HEK293 (cell line): Measurements from ENCODE around the gene RBFOX1.

Experiments used
- CTCF ChIA-PET: fragments of 350-600 bp; formaldehyde crosslinking; extraction: SDS; loops from one replicate; lab custom pipeline; 2021; ENCODE audit warnings: antibody characterized with exemption; lab: Yijun Ruan, JAX
- POLR2A ChIA-PET: fragments of 300-600 bp; formaldehyde crosslinking; extraction: SDS; loops from one replicate; lab custom pipeline; 2020; ENCODE audit warnings: antibody characterized with exemption, inconsistent platforms; lab: Yijun Ruan, JAX
- H3K27ac ChIP-seq: fragments of 200-500 bp; sonication (Bioruptor generic); 2 replicates; pipeline ENCODE4 v1.5.1; 2014; ENCODE audit warnings: low read depth, low read length, control low read depth, inconsistent platforms; ENCODE audit errors: extremely low read depth
- H3K36me3 ChIP-seq, 2 experiments: fragments of 200-500 bp in 1 of 2; sonication (Bioruptor generic) in 1 of 2; 1 replicate in 1 of 2; 2 replicates in 1 of 2; pipeline ENCODE4 v1.5.1; 2014 to 2017; ENCODE audit warnings: inconsistent platforms in 2 of 2, low read length in 2 of 2; ENCODE audit not compliant: control insufficient read depth in 2 of 2, insufficient read depth in 1 of 2
- H3K4me1 ChIP-seq: fragments of 200-500 bp; sonication (Bioruptor generic); 2 replicates; pipeline ENCODE4 v1.5.1; 2014; ENCODE audit warnings: mild to moderate bottlenecking, low read length, inconsistent platforms; ENCODE audit not compliant: control insufficient read depth, insufficient read depth
- H3K4me3 ChIP-seq: 2 replicates; pipeline ENCODE4 v1.5.1; 2011; ENCODE audit warnings: low read depth, mild to moderate bottlenecking, control low read depth, low read length, moderate library complexity
- H3K9me3 ChIP-seq: fragments of 200-500 bp; sonication (Bioruptor generic); 2 replicates; pipeline ENCODE4 v1.5.1; 2014; ENCODE audit warnings: low read depth, low read length, inconsistent platforms; ENCODE audit not compliant: control insufficient read depth, insufficient read depth
- PRDM10 ChIP-seq: fragments of 450-650 bp; formaldehyde crosslinking; IDR thresholded peaks from 2 replicates; pipeline ENCODE4 v1.5.1; 2016; ENCODE audit warnings: missing biosample characterization, missing genetic modification characterization
- PRDM4 ChIP-seq: fragments of 450-650 bp; formaldehyde crosslinking; IDR thresholded peaks from 2 replicates; pipeline ENCODE4 v1.5.1; 2017; ENCODE audit warnings: missing biosample characterization, missing genetic modification characterization
- REPIN1 ChIP-seq: fragments of 450-650 bp; formaldehyde crosslinking; IDR thresholded peaks from 2 replicates; pipeline ENCODE4 v1.5.1; 2017; ENCODE audit warnings: missing biosample characterization, missing genetic modification characterization, low read depth
- YY2 ChIP-seq: fragments of 450-650 bp; formaldehyde crosslinking; IDR thresholded peaks from 2 replicates; pipeline ENCODE4 v1.5.1; 2016; ENCODE audit warnings: missing biosample characterization, missing genetic modification characterization
- ZBTB20 ChIP-seq: fragments of 450-650 bp; formaldehyde crosslinking; IDR thresholded peaks from 2 replicates; pipeline ENCODE4 v1.5.1; 2016; ENCODE audit warnings: missing biosample characterization, missing genetic modification characterization
- ZFHX2 ChIP-seq: fragments of 450-650 bp; formaldehyde crosslinking; conservative IDR thresholded peaks from 2 replicates; pipeline ENCODE4 v1.5.1; 2016; ENCODE audit warnings: missing biosample characterization, missing genetic modification characterization
- ZFP41 ChIP-seq: fragments of 450-650 bp; formaldehyde crosslinking; IDR thresholded peaks from 2 replicates; pipeline ENCODE4 v1.5.1; 2016; ENCODE audit warnings: missing biosample characterization, missing genetic modification characterization, borderline replicate concordance
- ZNF175 ChIP-seq: fragments of 450-650 bp; formaldehyde crosslinking; IDR thresholded peaks from 2 replicates; pipeline ENCODE4 v1.5.1; 2016; ENCODE audit warnings: missing biosample characterization, missing genetic modification characterization
- ZNF266 ChIP-seq: fragments of 450-650 bp; formaldehyde crosslinking; IDR thresholded peaks from 2 replicates; pipeline ENCODE4 v1.5.1; 2016; ENCODE audit warnings: missing biosample characterization, missing genetic modification characterization, low read depth
- ZNF350 ChIP-seq: fragments of 450-650 bp; formaldehyde crosslinking; IDR thresholded peaks from 2 replicates; pipeline ENCODE4 v1.5.0; 2017; ENCODE audit warnings: missing biosample characterization, mild to moderate bottlenecking, missing genetic modification characterization
- ZNF426 ChIP-seq: fragments of 450-650 bp; formaldehyde crosslinking; IDR thresholded peaks from 2 replicates; pipeline ENCODE4 v1.5.1; 2017; ENCODE audit warnings: missing biosample characterization, missing genetic modification characterization, mild to moderate bottlenecking, inconsistent platforms, moderate library complexity
- ZNF571 ChIP-seq: fragments of 450-650 bp; formaldehyde crosslinking; IDR thresholded peaks from 2 replicates; pipeline ENCODE4 v1.5.0; 2017; ENCODE audit warnings: missing biosample characterization, missing genetic modification characterization
- ZNF658 ChIP-seq: fragments of 450-650 bp; formaldehyde crosslinking; IDR thresholded peaks from 2 replicates; pipeline ENCODE4; 2016; ENCODE audit warnings: missing biosample characterization, missing genetic modification characterization
- ZNF664 ChIP-seq: fragments of 450-650 bp; formaldehyde crosslinking; IDR thresholded peaks from 2 replicates; pipeline ENCODE4 v1.5.1; 2016; ENCODE audit warnings: missing biosample characterization, missing genetic modification characterization
- TF ChIP-seq, protein P1 (sequence below): fragments of 450-650 bp; formaldehyde crosslinking; conservative IDR thresholded peaks from 2 replicates; pipeline ENCODE4 v1.5.1; 2016; ENCODE audit warnings: low read depth, missing biosample characterization, missing genetic modification characterization
- TF ChIP-seq, protein P2 (sequence below): fragments of 450-650 bp; formaldehyde crosslinking; IDR thresholded peaks from 2 replicates; pipeline ENCODE4 v1.5.1; 2016; ENCODE audit warnings: missing biosample characterization, missing genetic modification characterization
- TF ChIP-seq, protein P3 (sequence below): fragments of 450-650 bp; formaldehyde crosslinking; IDR thresholded peaks from 2 replicates; pipeline ENCODE4 v1.5.1; 2016; ENCODE audit warnings: missing biosample characterization, missing genetic modification characterization

The RBFOX1 gene

DNA sequence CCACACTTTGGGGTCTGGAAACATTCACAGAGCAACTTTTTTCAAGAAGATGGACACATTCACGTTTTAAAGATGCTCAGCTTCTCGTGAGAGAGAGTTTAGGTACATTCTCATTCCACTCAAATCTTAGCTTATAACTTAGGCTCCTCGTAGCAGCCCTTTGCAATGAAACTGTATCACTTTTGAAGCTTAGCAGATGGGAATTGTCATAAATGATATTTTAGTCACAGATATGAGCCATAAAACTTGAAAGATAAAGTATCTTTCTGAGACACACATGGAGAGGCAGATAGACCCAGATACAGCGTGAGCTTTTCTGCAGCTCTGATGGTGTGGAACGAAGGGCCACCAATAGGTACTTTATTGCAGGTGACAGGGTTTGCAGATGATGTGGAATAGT lies 41.1 kb downstream of the RBFOX1 start:
- ChIA-PET CTCF (no interaction called here), POLR2A (no interaction called here)
- Histone ChIP-seq H3K4me3 (no peak overlapping the region), H3K4me1 (no peaks in the 10 kb centered on the region), H3K27ac (no peak overlapping the region), H3K9me3 (no peaks in the 10 kb centered on the region), H3K36me3 (no peaks in the 10 kb centered on the region)
- TF ChIP-seq ZNF571 = no peak

DNA sequence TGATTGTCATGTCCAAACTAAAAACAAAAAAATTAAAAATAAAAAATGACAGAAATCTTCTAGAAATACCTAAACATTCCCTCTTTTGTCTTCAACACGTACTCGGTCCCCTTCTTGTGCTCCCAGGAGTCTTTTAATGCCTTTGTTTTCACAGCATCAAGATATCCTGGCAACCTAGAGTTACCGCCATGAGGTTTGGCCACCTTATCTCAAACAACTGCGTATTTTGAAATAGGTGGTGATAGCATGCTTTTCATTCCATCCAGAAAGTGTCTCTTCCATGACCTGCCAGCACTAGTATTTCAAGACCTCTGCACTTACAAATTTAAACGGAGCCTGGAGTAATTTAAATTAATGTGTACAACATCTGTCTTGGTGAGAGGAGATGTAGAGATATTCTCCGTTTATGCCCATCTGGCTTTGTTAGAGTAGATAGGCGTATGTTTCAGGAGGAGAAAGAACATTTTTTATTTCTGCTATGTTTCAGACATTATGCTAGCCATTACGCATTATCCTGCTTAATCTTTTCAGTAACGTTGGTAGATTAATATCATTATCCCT lies 42.0 kb downstream of the RBFOX1 start:
- TF ChIP-seq, protein P1, sequence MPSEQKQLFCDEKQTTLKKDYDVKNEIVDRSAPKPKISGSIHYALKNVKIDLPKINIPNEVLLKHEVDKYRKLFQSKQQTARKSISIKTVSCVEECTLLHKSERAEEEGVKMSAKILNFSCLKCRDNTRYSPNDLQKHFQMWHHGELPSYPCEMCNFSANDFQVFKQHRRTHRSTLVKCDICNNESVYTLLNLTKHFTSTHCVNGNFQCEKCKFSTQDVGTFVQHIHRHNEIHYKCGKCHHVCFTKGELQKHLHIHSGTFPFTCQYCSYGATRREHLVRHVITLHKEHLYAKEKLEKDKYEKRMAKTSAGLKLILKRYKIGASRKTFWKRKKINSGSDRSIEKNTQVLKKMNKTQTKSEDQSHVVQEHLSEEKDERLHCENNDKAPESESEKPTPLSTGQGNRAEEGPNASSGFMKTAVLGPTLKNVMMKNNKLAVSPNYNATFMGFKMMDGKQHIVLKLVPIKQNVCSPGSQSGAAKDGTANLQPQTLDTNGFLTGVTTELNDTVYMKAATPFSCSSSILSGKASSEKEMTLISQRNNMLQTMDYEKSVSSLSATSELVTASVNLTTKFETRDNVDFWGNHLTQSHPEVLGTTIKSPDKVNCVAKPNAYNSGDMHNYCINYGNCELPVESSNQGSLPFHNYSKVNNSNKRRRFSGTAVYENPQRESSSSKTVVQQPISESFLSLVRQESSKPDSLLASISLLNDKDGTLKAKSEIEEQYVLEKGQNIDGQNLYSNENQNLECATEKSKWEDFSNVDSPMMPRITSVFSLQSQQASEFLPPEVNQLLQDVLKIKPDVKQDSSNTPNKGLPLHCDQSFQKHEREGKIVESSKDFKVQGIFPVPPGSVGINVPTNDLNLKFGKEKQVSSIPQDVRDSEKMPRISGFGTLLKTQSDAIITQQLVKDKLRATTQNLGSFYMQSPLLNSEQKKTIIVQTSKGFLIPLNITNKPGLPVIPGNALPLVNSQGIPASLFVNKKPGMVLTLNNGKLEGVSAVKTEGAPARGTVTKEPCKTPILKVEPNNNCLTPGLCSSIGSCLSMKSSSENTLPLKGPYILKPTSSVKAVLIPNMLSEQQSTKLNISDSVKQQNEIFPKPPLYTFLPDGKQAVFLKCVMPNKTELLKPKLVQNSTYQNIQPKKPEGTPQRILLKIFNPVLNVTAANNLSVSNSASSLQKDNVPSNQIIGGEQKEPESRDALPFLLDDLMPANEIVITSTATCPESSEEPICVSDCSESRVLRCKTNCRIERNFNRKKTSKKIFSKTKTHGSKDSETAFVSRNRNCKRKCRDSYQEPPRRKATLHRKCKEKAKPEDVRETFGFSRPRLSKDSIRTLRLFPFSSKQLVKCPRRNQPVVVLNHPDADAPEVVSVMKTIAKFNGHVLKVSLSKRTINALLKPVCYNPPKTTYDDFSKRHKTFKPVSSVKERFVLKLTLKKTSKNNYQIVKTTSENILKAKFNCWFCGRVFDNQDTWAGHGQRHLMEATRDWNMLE (tag by site-specific recombination) = no peak
- no peak for TF ChIP-seq ZFHX2
- TF ChIP-seq ZNF426 (tag by site-specific recombination) = no peak
- TF ChIP-seq, protein P2, sequence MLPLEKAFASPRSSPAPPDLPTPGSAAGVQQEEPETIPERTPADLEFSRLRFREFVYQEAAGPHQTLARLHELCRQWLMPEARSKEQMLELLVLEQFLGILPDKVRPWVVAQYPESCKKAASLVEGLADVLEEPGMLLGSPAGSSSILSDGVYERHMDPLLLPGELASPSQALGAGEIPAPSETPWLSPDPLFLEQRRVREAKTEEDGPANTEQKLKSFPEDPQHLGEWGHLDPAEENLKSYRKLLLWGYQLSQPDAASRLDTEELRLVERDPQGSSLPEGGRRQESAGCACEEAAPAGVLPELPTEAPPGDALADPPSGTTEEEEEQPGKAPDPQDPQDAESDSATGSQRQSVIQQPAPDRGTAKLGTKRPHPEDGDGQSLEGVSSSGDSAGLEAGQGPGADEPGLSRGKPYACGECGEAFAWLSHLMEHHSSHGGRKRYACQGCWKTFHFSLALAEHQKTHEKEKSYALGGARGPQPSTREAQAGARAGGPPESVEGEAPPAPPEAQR (tag by site-specific recombination) = no peak
- no peak overlapping the region for H3K4me3 ChIP-seq
- no peaks in the 10 kb centered on the region for H3K4me1 ChIP-seq
- no peaks in the 10 kb centered on the region for H3K9me3 ChIP-seq
- POLR2A ChIA-PET = no interaction called here
- CTCF ChIA-PET = no interaction called here
- no peak overlapping the region for H3K27ac ChIP-seq
- H3K36me3 ChIP-seq = no peaks in the 10 kb centered on the region

DNA sequence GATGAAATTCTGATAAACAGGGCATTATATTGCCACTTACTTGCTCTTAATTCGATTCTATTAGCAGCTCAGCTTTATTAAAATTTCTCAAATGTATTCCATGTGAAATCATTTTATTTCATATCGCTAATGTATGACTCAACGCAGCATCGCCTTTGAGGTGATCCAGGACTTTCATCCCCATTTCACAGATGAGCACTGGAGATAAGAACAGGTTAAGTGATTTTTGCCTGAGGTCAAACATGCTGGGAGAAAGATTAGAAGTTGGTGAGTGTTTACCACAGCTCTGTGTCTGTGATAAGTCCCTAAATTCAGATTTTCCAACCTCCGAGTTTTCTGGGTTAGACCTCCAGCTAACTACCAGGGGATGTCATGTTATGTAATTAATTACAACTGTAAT lies 43.6 kb downstream of the RBFOX1 start:
- Histone ChIP-seq H3K4me1 (no peaks in the 10 kb centered on the region), H3K36me3 (no peaks in the 10 kb centered on the region), H3K9me3 (no peaks in the 10 kb centered on the region), H3K4me3 (no peak overlapping the region), H3K27ac (no peak overlapping the region)
- POLR2A ChIA-PET = no interaction called here
- CTCF ChIA-PET = no interaction called here
- TF ChIP-seq ZNF664 (tag by site-specific recombination) (no peak), ZNF350 (tag by site-specific recombination) (no peak), ZBTB20 (tag by site-specific recombination) (no peak), PRDM4 (tag by site-specific recombination) (no peak), YY2 (tag by site-specific recombination) (no peak), ZNF658 (no peak), ZNF175 (tag by site-specific recombination) (no peak), ZNF266 (tag by site-specific recombination) (no peak), PRDM10 (no peak), REPIN1 (no peak), ZFP41 (tag by site-specific recombination) (no peak)
- TF ChIP-seq, protein P3, sequence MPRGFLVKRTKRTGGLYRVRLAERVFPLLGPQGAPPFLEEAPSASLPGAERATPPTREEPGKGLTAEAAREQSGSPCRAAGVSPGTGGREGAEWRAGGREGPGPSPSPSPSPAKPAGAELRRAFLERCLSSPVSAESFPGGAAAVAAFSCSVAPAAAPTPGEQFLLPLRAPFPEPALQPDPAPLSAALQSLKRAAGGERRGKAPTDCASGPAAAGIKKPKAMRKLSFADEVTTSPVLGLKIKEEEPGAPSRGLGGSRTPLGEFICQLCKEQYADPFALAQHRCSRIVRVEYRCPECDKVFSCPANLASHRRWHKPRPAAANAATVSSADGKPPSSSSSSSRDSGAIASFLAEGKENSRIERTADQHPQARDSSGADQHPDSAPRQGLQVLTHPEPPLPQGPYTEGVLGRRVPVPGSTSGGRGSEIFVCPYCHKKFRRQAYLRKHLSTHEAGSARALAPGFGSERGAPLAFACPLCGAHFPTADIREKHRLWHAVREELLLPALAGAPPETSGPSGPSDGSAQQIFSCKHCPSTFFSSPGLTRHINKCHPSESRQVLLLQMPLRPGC (tag by site-specific recombination) = no peak
